GM23248 (cell line): ENCODE measurements around the gene MCRIP2.

Experiments
- EZH2 ChIP-seq: fragments of 200-600 bp; sonication (generic); IDR thresholded peaks from 2 replicates; pipeline ENCODE4 v1.6.1; 2018; ENCODE audit warnings: antibody characterized with exemption, mild to moderate bottlenecking; ENCODE audit not compliant: insufficient read depth, poor library complexity, severe bottlenecking
- EZH2phosphoT487 ChIP-seq: fragments of 200-600 bp; sonication (generic); IDR thresholded peaks from 2 replicates; pipeline ENCODE4 v1.6.1; 2018; ENCODE audit warnings: antibody characterized with exemption, moderate library complexity, mild to moderate bottlenecking, low read depth; ENCODE audit not compliant: insufficient read depth

- TF ChIP-seq EZH2phosphoT487 (no peak), EZH2 (no peak)
Observed at GRCh38 chr16:689175-689897, 47.7 kb downstream of the MCRIP2 start.
